SKM-1 (cell line): Measurements from ENCODE around the gene OPN3.

ENCODE experiments used
- DNase-seq: peaks from one replicate; lab custom pipeline; 2025; ENCODE audit not compliant: unreplicated experiment; lab: John Stamatoyannopoulos, UW

Gene OPN3

GRCh38 chr1:241646201-241646600 is 6.0 kb upstream of the OPN3 start:
- DNase-seq, result no peak

GRCh38 chr1:241645199-241645598 is 5.0 kb upstream of the OPN3 start:
- no peak for DNase-seq

GRCh38 chr1:241644259-241644658 is 4.1 kb upstream of the OPN3 start:
- no peak for DNase-seq

GRCh38 chr1:241642593-241642944 is 2.4 kb upstream of the OPN3 start:
- no peak for DNase-seq

- no peak for DNase-seq
These were observed 1.8 kb upstream of the OPN3 start for GRCh38 chr1:241641773-241642592.

- DNase-seq, result peak; percentile 88
These were observed 876 bp upstream of the OPN3 start for GRCh38 chr1:241640867-241641622.

GRCh38 chr1:241639623-241640148 is 483 bp downstream of the OPN3 start:
- peak; percentile 79 for DNase-seq

GRCh38 chr1:241638909-241639622 is 1.1 kb downstream of the OPN3 start:
- no peak for DNase-seq

- DNase-seq, result no peak
These were observed 2.0 kb downstream of the OPN3 start for GRCh38 chr1:241638099-241638682.

- DNase-seq, result peak; percentile 75
These were observed 2.6 kb downstream of the OPN3 start for GRCh38 chr1:241637604-241638003.

- DNase-seq, result no peak
These were observed 3.1 kb downstream of the OPN3 start for GRCh38 chr1:241637046-241637590.

- DNase-seq, result no peak
These were observed 3.9 kb downstream of the OPN3 start for GRCh38 chr1:241636291-241636690.

- no peak for DNase-seq
These were observed 4.5 kb downstream of the OPN3 start for GRCh38 chr1:241635556-241636152.

- no peak for DNase-seq
These were observed 7.2 kb downstream of the OPN3 start for GRCh38 chr1:241632987-241633386.

- DNase-seq, result no peak
These were observed 8.5 kb downstream of the OPN3 start for GRCh38 chr1:241631674-241632073.

- no peak for DNase-seq
These were observed 9.3 kb downstream of the OPN3 start for GRCh38 chr1:241630899-241631298.

- DNase-seq, result no peak
These were observed 9.7 kb downstream of the OPN3 start for GRCh38 chr1:241630476-241630875.

GRCh38 chr1:241630005-241630404 is 10.2 kb downstream of the OPN3 start:
- no peak for DNase-seq

GRCh38 chr1:241627453-241628259 is 12.5 kb downstream of the OPN3 start:
- DNase-seq, result peak; percentile 66

- no peak for DNase-seq
These were observed 15.2 kb downstream of the OPN3 start for GRCh38 chr1:241624935-241625334.
